Skeletal muscle cell (primary cell): ENCODE results near the gene CDYL.

Experiments used
- DNase-seq: peaks from one replicate; pipeline ENCODE4 v3.0.0-alpha.2; 2010; ENCODE audit warnings: low read depth
- H3K4me3 ChIP-seq: 2 replicates; pipeline ENCODE4 v1.5.1; 2011; ENCODE audit warnings: low read depth, mild to moderate bottlenecking, control low read depth, low read length, moderate library complexity

Gene CDYL

DNA sequence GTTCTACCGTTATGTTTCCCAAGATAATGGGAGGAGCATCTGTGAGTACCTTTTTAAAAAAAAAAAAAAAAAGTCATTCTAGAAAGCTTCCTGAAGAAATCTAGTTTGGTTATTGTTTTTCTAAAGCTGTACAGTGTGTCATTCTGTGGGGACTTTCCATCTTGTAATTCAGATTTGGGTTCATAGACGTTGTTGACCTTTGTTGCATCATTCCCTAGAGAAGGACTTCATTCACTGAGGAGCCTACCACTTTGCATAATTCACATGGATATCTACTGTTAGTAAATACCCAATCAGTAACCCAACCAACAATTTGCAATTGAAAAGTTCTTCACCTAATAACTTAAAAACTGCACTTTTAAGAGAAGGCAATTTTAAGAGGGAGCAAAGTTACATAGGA lies 167.5 kb downstream of the CDYL start:
- no peak for DNase-seq
- H3K4me3 ChIP-seq, result no peak overlapping the region

DNA sequence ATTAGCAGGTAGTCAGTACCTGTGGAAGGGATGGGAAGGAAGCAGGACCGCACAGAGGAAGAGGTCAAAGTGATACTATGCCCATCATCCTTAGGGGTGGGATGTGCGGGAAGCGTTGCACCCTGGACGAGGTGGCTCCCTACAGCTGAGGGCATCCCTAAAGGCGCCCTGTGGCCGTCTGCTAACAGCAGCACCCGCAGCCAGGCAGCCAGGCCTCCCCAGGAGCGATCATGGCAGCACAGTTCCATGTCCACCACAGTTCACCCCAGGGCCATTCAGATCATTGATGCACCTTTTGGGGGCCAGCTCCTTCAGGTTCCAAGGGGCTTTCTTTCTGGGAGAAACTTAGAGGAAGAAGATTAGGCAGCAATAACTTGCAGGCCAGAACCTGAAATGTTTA lies 168.1 kb downstream of the CDYL start:
- no peak for DNase-seq
- H3K4me3 ChIP-seq, result no peak overlapping the region

DNA sequence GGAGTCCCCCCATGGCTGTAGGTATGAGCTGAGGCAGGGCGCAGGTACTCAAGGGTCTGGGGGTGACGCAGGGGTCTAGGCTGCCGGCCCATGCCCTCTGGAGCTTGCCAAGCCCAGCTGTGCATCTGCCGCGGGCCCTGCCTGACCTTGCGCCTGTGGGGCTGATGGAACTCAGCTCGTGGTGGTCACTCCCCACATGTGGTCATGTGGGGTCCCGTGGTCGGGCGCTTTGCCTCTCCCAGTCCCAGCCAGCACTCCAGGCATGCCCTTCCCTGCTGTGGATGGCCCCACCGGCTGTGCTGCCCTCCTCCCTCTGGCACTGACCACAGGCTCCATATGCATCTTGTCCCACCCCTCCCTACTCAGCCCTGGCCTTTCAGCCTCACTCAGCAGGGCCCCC lies 170.3 kb downstream of the CDYL start:
- DNase-seq, result no peak
- H3K4me3 ChIP-seq, result no peak overlapping the region

DNA sequence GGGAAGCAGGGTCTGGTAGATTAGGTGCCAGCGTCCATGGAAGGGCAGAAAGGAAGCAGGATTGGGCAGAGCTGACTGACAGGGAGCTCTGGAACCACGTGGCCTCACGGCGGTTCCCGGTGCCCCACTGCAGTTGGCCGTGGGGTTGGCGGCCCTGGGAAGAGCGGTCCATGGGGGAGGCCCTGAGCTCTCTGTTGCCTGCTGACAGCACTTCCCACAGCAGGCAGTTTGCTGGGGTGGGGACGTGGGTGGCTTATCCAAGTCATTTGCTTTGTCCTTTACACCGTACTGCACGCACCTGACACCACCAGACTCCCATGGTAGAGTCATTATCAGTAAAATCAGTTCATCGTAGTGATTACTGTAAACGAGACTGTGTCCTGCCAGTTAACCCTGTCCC lies 171.5 kb downstream of the CDYL start:
- no peak for DNase-seq
- no peak overlapping the region for H3K4me3 ChIP-seq

GRCh38 chr6:4948781-4949450 lies 172.7 kb downstream of the CDYL start:
- no peak overlapping the region for H3K4me3 ChIP-seq
- no peak for DNase-seq

GRCh38 chr6:4950076-4950475 lies 173.9 kb downstream of the CDYL start:
- no peak for DNase-seq
- no peak overlapping the region for H3K4me3 ChIP-seq

DNA sequence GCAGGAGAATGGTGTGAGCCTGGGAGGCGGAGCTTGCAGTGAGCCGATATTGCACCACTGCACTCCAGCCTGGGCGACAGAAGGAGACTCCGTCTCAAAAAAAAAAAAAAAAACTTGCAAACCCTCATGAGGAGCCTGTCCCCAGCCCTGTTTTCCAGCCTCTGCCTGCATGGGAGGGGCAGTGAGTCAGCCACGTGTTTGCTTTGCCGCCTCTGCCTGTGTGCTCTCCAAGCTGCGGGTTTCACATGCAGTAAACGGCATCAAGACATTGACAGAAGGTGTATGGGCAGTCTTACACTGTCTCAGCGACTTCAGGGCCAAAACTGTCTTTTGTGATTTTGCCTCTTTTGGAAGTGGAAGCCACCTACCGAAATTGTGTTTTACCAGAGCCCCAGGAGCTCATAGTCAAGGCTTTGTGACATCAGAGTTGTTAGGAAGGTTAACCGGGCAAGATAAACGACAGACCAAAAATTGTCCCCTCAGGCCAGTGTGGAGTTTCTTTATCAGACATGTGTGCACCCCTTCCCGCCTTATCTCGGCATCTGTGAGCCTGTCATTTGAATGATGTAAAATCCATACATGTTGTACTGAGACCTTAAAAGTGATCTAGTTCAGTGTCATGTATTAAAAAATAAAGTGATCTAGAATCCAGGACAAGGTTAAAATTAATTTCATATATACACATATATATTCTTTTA lies 174.8 kb downstream of the CDYL start:
- no peak overlapping the region for H3K4me3 ChIP-seq
- no peak for DNase-seq

DNA sequence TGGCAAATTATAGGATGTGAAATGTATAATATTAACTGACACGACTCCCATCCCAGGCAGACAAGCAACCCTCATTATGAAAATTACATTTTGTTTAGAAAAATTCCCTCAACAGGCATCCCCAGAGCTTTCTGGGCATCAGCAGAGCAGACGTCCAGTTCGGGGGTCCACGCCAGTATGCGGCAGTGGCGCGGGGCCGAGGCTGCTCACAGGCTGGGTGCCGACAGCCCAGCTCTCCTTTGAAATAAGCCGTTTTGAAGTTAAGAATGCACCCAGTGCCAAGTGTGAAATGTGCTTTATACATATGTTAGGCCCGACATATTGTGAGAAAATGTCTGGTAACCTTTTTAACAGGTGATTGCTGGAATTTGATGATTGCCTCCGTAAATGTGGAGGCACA lies 177.2 kb downstream of the CDYL start:
- DNase-seq, result no peak
- no peak overlapping the region for H3K4me3 ChIP-seq

DNA sequence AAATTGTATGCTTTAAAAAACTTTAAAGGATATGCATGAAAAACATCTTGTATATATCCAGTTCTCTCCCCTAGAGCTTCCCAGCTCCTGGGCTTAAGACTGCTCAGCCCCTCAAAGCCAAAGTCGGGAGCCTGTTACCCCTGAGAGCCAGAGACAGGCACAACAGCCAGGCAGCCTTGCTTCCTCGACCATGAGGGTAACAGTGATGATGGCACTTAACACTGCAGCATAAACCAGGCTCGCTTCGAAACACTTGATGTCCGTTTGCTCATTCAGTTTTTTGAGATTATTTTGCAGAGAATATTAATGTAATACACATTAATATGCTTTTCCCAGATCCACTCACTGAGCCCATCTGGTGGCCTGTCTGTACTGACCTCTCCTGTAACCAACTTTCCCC lies 180.4 kb downstream of the CDYL start:
- DNase-seq, result no peak
- no peak overlapping the region for H3K4me3 ChIP-seq

DNA sequence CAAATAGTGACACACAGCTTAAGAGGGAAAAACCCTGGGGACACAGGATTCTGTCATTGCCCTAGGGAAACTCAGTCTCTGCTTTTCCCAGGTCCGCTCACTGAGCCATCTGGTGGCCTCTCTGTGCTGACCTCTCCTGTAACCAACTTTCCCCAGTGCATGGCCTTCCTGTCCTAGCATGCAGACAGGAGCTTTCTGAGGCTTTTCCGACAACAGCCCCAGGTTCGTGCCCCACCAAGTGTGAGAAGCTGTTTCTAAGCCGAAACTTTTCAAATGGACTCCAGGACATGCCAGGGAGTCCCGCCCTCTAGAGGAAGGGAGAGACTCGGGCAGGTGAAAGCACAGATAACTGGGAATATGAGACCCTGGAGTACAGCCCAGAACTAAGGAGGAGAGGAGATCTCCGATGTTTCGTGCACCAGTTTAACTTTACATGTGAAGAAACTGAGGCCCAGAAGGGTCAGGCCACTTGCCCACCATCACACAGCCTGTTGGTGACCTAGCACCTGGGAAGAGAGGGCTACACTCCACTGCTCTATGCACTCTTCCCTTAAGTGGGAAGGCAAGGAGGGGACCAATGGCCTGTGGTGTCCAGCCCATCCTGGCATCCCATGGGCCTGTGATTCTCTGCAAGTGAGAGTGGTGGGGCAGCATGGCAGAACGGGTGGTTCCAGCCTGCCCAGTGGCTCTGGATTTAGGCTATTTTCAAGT lies 181.5 kb downstream of the CDYL start:
- H3K4me3 ChIP-seq, result no peak overlapping the region

GRCh38 chr6:4958624-4959023 lies 182.4 kb downstream of the CDYL start:
- no peak for DNase-seq
- H3K4me3 ChIP-seq, result no peak overlapping the region

More for the DNA sequence above, 181.5 kb downstream of the CDYL start:
- no peak for DNase-seq

DNA sequence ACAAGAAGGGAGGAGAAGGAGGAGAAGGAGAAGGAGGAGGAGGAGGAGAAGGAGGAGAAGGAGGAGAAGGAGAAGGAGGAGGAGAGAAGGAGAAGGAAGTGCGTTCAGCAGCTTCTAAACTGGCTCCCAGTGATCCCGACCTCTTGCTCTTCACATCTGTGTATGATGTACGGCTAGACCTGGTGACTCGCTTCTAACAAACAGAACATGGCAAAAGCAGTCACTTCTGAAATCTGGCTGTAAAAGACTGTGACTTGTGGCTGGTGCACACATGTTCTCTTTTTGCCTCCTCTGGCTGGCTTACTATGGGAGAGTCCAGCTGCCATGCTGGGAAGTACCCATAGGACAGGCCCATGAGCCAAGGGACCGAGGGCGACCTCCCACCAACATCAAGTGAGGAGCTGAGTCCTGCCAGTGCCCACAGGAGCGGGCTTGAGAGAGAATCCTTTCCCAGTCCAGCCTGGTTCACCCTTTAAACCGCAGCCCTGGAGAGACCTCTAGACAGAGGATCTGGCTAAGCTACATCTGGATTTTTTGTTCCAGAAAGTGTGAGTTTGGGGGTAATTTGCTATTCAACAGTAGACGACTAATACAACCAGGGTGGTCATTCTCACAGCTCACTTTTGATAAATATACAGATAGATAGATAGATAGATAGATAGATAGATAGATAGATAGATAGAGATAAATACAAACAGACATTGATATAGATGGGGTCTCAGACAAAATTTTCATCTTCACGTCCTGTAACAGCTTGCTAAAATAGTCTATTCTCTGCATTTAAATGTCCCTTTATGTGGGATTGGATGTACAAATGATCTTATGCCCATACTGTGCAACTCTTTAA lies 185.3 kb downstream of the CDYL start:
- H3K4me3 ChIP-seq, result no peak overlapping the region
- DNase-seq, result no peak

- no peak overlapping the region for H3K4me3 ChIP-seq
- no peak for DNase-seq
These were observed 186.7 kb downstream of the CDYL start for GRCh38 chr6:4962905-4963304.

- DNase-seq, result no peak
- H3K4me3 ChIP-seq, result no peak overlapping the region
These were observed 188.7 kb downstream of the CDYL start for GRCh38 chr6:4964675-4965561.

- DNase-seq, result no peak
- H3K4me3 ChIP-seq, result no peak overlapping the region
These were observed 189.6 kb downstream of the CDYL start for GRCh38 chr6:4965562-4966389.

- no peak overlapping the region for H3K4me3 ChIP-seq
- DNase-seq, result no peak
These were observed 191.3 kb downstream of the CDYL start for GRCh38 chr6:4967301-4968030.

DNA sequence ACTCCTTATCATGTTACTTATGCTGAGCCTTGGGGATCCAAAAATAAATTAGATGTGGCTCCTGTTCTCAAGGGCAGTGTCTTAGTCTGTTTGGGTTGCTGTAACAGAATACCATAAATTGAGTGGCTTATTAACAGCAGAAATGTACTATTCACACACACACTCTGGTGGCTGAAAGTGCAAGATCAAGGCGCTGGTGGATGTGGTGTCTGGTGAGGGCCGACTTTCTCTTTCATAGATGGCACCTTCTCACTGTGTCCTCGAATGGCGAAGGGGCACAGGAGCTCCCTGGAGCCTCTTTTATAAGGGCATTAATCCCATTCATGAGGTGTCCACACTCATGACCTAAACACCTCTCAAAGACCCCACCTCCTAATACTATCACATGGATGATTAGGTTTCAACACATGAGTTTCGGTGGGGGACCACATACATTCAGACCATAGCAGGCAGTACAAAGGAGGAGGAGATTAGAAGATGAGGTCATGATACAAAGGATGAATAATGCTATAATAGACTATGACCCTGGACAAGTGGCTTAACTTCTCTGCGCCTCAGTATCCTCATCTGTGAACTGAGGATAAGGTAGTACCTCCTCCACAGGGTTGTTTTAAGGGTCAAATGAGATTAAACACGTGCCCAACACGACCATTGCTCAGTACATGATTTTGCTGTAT lies 193.5 kb downstream of the CDYL start:
- no peak overlapping the region for H3K4me3 ChIP-seq
- no peak for DNase-seq
